Nucleus accumbens (tissue), 56 donors: ENCODE data around the gene TUBG1.
A peak's percentile ranks its signal among the peaks of the same experiment; 100 is the strongest.

Experiments used
- DNase-seq, 56 donors: peaks; one replicate each; lab custom pipeline; 2025; lab: John Stamatoyannopoulos, UW

The TUBG1 gene

GRCh38 chr17:42609182-42609813 is at the start of gene TUBG1, which contains the start of gene RETREG3:
Gene TUBG1, plus strand, starts transcription at chr17:42609683. Its CDS starts 55 bp downstream, at chr17:42609738.
Gene RETREG3, minus strand, starts transcription at chr17:42609374. Its CDS starts 50 bp downstream, at chr17:42609324.
- DNase-seq, result peak; percentile 81 to 100 (median 98)

GRCh38 chr17:42560246-42560645 is 49.2 kb upstream of the TUBG1 start:
- no peak for DNase-seq

GRCh38 chr17:42561897-42562387 is 47.5 kb upstream of the TUBG1 start, which contains the start of gene COASY:
Gene COASY, plus strand, starts transcription at chr17:42562148. Its CDS starts 475 bp downstream, at chr17:42562623.
- peak; percentile 60 to 96 (median 88) for DNase-seq

GRCh38 chr17:42562388-42563142 is 46.9 kb upstream of the TUBG1 start:
- DNase-seq, result peak in 1 of 56 donors; percentile 14

GRCh38 chr17:42563143-42563509 is 46.4 kb upstream of the TUBG1 start:
- DNase-seq, result no peak

- DNase-seq, result no peak
Observed at GRCh38 chr17:42563543-42563942, 45.9 kb upstream of the TUBG1 start.

GRCh38 chr17:42563950-42564349 is 45.5 kb upstream of the TUBG1 start:
- DNase-seq, result no peak

- DNase-seq, result no peak
Observed at GRCh38 chr17:42564815-42565522, 44.5 kb upstream of the TUBG1 start.

- DNase-seq, result no peak
Observed at GRCh38 chr17:42565523-42566214, 43.8 kb upstream of the TUBG1 start.

- peak in 1 of 56 donors; percentile 57 for DNase-seq
Observed at GRCh38 chr17:42566215-42566882, 43.1 kb upstream of the TUBG1 start.

GRCh38 chr17:42566883-42567573 is 42.5 kb upstream of the TUBG1 start, which contains the start of gene MLX:
Gene MLX, plus strand, starts transcription at chr17:42567100. Its CDS starts 25 bp downstream, at chr17:42567125.
- peak in 55 of 56 donors; percentile 56 to 96 (median 88) for DNase-seq

- no peak for DNase-seq
Observed at GRCh38 chr17:42568341-42569111, 41.0 kb upstream of the TUBG1 start.

- no peak for DNase-seq
Observed at GRCh38 chr17:42571435-42572225, 37.9 kb upstream of the TUBG1 start.

GRCh38 chr17:42573095-42573494 is 36.4 kb upstream of the TUBG1 start:
- DNase-seq, result no peak

- DNase-seq, result no peak
Observed at GRCh38 chr17:42574463-42574862, 35.0 kb upstream of the TUBG1 start.

- DNase-seq, result no peak
Observed at GRCh38 chr17:42577140-42577531, 32.3 kb upstream of the TUBG1 start.

- peak; percentile 53 to 97 (median 90) for DNase-seq
Observed at GRCh38 chr17:42577532-42578281, 31.8 kb upstream of the TUBG1 start, which contains the start of gene PSMC3IP. Gene PSMC3IP, minus strand, starts transcription at chr17:42577729. Its CDS starts 43 bp downstream, at chr17:42577686.
